ENCODE results near the gene MVD.

DNA sequence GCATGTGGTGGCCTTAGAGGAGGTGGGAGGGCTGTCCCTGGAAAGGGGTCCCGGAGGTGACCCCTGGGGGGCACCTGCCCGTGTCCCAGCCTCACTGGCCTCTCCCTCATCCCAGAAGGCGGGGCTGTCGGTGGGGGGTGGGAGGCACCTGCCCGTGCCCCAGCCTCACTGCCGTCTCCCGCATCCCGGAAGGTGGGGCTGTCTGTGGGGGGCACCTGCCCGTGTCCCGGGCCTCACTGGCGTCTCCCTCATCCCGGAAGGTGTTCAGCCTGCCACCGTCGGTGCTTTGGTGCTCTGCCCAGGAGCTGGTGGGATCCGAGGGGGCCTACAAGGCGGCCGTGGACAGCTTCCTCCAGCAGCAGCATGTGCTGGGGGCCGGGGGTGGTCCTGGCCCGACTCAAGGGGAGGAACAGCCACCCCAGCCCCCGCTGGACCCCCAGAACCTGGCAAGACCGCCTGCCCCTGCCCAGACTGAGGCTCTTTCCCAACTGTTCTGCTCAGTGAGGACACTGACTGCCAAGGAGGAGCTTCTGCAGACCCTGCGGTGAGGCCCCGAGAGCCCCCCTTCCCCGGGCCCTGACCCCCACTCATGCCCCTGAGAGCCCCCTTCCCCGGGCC lies 49.6 kb upstream of the MVD start:
- TF ChIP-seq SIN3A (IDR thresholded peaks at IDR 0.05; ENCODE audit: borderline replicate concordance, insufficient read depth, low read length) (no peak), POLR2AphosphoS5 (IDR thresholded peaks at IDR 0.05; ENCODE audit: low read depth, low read length) (no peak)
